GM23338 (cell line): ENCODE results near the gene EXOC4. TPM values are rescaled to one million over a fixed set of nuclear protein-coding genes. Genes with fewer than 3 reads are reported as not detected.

ENCODE experiments used
- ATAC-seq: fragments of 200-7000 bp; cut with Tn5 transposase; 3 replicates; pipeline ENCODE4 v1.9.1; 2020
- DNase-seq: peaks from one replicate; pipeline ENCODE4 v3.0.0-alpha.2; 2015; ENCODE audit warnings: low spot score
- H2AFZ ChIP-seq: fragments of 200-600 bp; sonication (generic); 2 replicates; pipeline ENCODE4 v1.8.0; 2016; ENCODE audit warnings: antibody characterized with exemption, mild to moderate bottlenecking, moderate library complexity
- H3F3A ChIP-seq: fragments of 200-600 bp; sonication (generic); replicated peaks from 2 replicates; pipeline ENCODE4 v1.8.0; 2017; ENCODE audit warnings: antibody characterized with exemption, mixed run types, low read depth
- H3K27ac ChIP-seq: fragments of 200-600 bp; sonication (generic); 2 replicates; pipeline ENCODE4 v1.6.1; 2016; ENCODE audit warnings: low read depth
- H3K27me3 ChIP-seq: fragments of 200-600 bp; sonication (generic); 2 replicates; pipeline ENCODE4 v1.8.0; 2016; ENCODE audit warnings: mild to moderate bottlenecking, mixed run types, moderate library complexity; ENCODE audit not compliant: insufficient read depth
- H3K36me3 ChIP-seq: fragments of 200-600 bp; sonication (generic); 2 replicates; pipeline ENCODE4 v1.8.0; 2016; ENCODE audit warnings: mild to moderate bottlenecking; ENCODE audit not compliant: insufficient read depth
- H3K4me1 ChIP-seq: fragments of 200-600 bp; sonication (generic); 2 replicates; pipeline ENCODE4 v1.8.0; 2016; ENCODE audit warnings: mild to moderate bottlenecking, moderate library complexity; ENCODE audit not compliant: insufficient read depth
- H3K4me2 ChIP-seq: fragments of 200-600 bp; sonication (generic); 2 replicates; pipeline ENCODE4 v1.7.1; 2017; ENCODE audit warnings: mixed run types
- H3K4me3 ChIP-seq: fragments of 200-600 bp; sonication (generic); 2 replicates; pipeline ENCODE4 v1.6.1; 2016; ENCODE audit warnings: mixed run types
- H3K79me2 ChIP-seq: fragments of 200-600 bp; sonication (generic); replicated peaks from 2 replicates; pipeline ENCODE4 v1.8.0; 2017; ENCODE audit warnings: mild to moderate bottlenecking; ENCODE audit not compliant: insufficient read depth
- H3K9me2 ChIP-seq: fragments of 200-600 bp; sonication (generic); 2 replicates; pipeline ENCODE4 v1.8.0; 2017; ENCODE audit not compliant: insufficient read depth
- H4K20me1 ChIP-seq: fragments of 200-600 bp; sonication (generic); replicated peaks from 2 replicates; pipeline ENCODE4 v1.8.0; 2017; ENCODE audit warnings: mild to moderate bottlenecking; ENCODE audit not compliant: insufficient read depth
- H3K27ac Mint-ChIP-seq: 2 replicates; pipeline ENCODE4 v1.8.0; 2020; ENCODE audit warnings: inconsistent platforms, mild to moderate bottlenecking, moderate library complexity, mixed read lengths
- H3K27me3 Mint-ChIP-seq: 3 replicates; pipeline ENCODE4 v1.8.0; 2022; ENCODE audit warnings: low read depth, mild to moderate bottlenecking, moderate library complexity, mixed read lengths, inconsistent platforms; ENCODE audit not compliant: insufficient read depth, poor library complexity
- H3K36me3 Mint-ChIP-seq: 3 replicates; pipeline ENCODE4 v1.8.0; 2021; ENCODE audit warnings: low read depth, mild to moderate bottlenecking, inconsistent platforms, moderate library complexity, mixed read lengths
- H3K4me1 Mint-ChIP-seq: 3 replicates; pipeline ENCODE4 v1.8.0; 2020; ENCODE audit warnings: mild to moderate bottlenecking, inconsistent platforms, mixed read lengths
- H3K4me3 Mint-ChIP-seq: 3 replicates; pipeline ENCODE4 v1.8.0; 2021; ENCODE audit warnings: moderate library complexity, mild to moderate bottlenecking, inconsistent platforms, mixed read lengths
- H3K9me3 Mint-ChIP-seq: 3 replicates; pipeline ENCODE4 v1.8.0; 2020; ENCODE audit warnings: moderate library complexity, mild to moderate bottlenecking, inconsistent platforms, mixed read lengths
- CREB1 ChIP-seq: fragments of 250-450 bp; sonication (Bioruptor Pico); IDR thresholded peaks from 2 replicates; pipeline ENCODE4 v1.5.0; 2020; ENCODE audit warnings: low read depth, mild to moderate bottlenecking, moderate library complexity
- ETS1 ChIP-seq: IDR thresholded peaks from 2 replicates; pipeline ENCODE4 v1.6.1; 2016; ENCODE audit warnings: antibody characterized with exemption
- EZH2 ChIP-seq: fragments of 200-600 bp; sonication (generic); IDR thresholded peaks from one replicate; pipeline ENCODE4 v1.8.0; 2017; ENCODE audit warnings: antibody characterized with exemption, mild to moderate bottlenecking, low read depth; ENCODE audit not compliant: unreplicated experiment
- NANOG ChIP-seq: IDR thresholded peaks from 2 replicates; pipeline ENCODE4 v1.6.1; 2016; ENCODE audit warnings: antibody characterized with exemption, borderline replicate concordance
- POLR2AphosphoS5 ChIP-seq: IDR thresholded peaks from 2 replicates; pipeline ENCODE4 v1.6.1; 2016; ENCODE audit warnings: antibody characterized with exemption, low read depth
- REST ChIP-seq: IDR thresholded peaks from one replicate; pipeline ENCODE4 v1.6.1; 2018; ENCODE audit warnings: antibody characterized with exemption; ENCODE audit not compliant: unreplicated experiment
- STAT1 ChIP-seq: IDR thresholded peaks from one replicate; pipeline ENCODE4 v1.6.1; 2016; ENCODE audit warnings: antibody characterized with exemption; ENCODE audit not compliant: unreplicated experiment
- ZNF331 ChIP-seq: fragments of 250-450 bp; sonication (Bioruptor Pico); IDR thresholded peaks from 2 replicates; pipeline ENCODE4 v1.5.0; 2020; ENCODE audit warnings: low read depth, mild to moderate bottlenecking, moderate library complexity
- polyA plus RNA-seq: library from polyadenylated mRNA; unstranded; fragments of >200 nt; fragmentation: Nextera tagmentation; extraction: Ambion mirVana; gene quantifications from 2 replicates; pipeline ENCODE4 v1.2.1, GENCODE V29; 2016
- total RNA-seq: library from RNA; depleted of rRNA; stranded (reverse); fragments of >200 nt; shearing (Covaris generic); gene quantifications from 2 replicates; pipeline ENCODE4 v1.2.3, GENCODE V29; 2014
- TF ChIP-seq, protein P1 (sequence below): fragments of 250-450 bp; sonication (Bioruptor Pico); IDR thresholded peaks from 2 replicates; pipeline ENCODE4 v1.5.0; 2020; ENCODE audit warnings: mild to moderate bottlenecking, moderate library complexity
- TF ChIP-seq, protein P2 (sequence below), 2 experiments: fragments of 200-600 bp in 1 of 2; sonication (generic) in 1 of 2; conservative IDR thresholded peaks; 2 replicates each; pipeline versions ENCODE4 v1.5.1 to v1.6.1; 2016 to 2017; ENCODE audit warnings: antibody characterized with exemption in 2 of 2, low read depth in 2 of 2, mild to moderate bottlenecking in 2 of 2, moderate library complexity in 1 of 2

The EXOC4 gene
- total and polyA plus RNA-seq, 2 experiments from 2014 or later = 37.5 to 52.7 TPM

GRCh38 chr7:133314084-133314483 is 61.2 kb downstream of the EXOC4 start:
- Histone ChIP-seq H3F3A (no peaks in the 10 kb centered on the region), H3K79me2 (no peaks in the 10 kb centered on the region), H3K4me3 (no peak overlapping the region), H2AFZ (no peak overlapping the region), H3K4me2 (no peak overlapping the region), H3K27me3 (no peaks in the 10 kb centered on the region), H3K27ac (no peak overlapping the region), H3K36me3 (no peaks in the 10 kb centered on the region), H3K9me2 (no peaks in the 10 kb centered on the region), H4K20me1 (no peaks in the 10 kb centered on the region), H3K4me1 (no peaks in the 10 kb centered on the region)
- H3K27me3 Mint-ChIP-seq = no peaks in the 10 kb centered on the region
- no peak overlapping the region for H3K27ac Mint-ChIP-seq
- no peak for DNase-seq
- peaks cover 5% of the 10 kb centered on the region; the same call in 2 of the 3 replicates for H3K36me3 Mint-ChIP-seq
- no peak for ATAC-seq
- H3K9me3 Mint-ChIP-seq = no peaks in the 10 kb centered on the region
- TF ChIP-seq CREB1 (no peak), ZNF331 (no peak), STAT1 (no peak), REST (no peak), POLR2AphosphoS5 (no peak), NANOG (no peak), ETS1 (no peak), EZH2 (no peak)
- TF ChIP-seq, protein P1, sequence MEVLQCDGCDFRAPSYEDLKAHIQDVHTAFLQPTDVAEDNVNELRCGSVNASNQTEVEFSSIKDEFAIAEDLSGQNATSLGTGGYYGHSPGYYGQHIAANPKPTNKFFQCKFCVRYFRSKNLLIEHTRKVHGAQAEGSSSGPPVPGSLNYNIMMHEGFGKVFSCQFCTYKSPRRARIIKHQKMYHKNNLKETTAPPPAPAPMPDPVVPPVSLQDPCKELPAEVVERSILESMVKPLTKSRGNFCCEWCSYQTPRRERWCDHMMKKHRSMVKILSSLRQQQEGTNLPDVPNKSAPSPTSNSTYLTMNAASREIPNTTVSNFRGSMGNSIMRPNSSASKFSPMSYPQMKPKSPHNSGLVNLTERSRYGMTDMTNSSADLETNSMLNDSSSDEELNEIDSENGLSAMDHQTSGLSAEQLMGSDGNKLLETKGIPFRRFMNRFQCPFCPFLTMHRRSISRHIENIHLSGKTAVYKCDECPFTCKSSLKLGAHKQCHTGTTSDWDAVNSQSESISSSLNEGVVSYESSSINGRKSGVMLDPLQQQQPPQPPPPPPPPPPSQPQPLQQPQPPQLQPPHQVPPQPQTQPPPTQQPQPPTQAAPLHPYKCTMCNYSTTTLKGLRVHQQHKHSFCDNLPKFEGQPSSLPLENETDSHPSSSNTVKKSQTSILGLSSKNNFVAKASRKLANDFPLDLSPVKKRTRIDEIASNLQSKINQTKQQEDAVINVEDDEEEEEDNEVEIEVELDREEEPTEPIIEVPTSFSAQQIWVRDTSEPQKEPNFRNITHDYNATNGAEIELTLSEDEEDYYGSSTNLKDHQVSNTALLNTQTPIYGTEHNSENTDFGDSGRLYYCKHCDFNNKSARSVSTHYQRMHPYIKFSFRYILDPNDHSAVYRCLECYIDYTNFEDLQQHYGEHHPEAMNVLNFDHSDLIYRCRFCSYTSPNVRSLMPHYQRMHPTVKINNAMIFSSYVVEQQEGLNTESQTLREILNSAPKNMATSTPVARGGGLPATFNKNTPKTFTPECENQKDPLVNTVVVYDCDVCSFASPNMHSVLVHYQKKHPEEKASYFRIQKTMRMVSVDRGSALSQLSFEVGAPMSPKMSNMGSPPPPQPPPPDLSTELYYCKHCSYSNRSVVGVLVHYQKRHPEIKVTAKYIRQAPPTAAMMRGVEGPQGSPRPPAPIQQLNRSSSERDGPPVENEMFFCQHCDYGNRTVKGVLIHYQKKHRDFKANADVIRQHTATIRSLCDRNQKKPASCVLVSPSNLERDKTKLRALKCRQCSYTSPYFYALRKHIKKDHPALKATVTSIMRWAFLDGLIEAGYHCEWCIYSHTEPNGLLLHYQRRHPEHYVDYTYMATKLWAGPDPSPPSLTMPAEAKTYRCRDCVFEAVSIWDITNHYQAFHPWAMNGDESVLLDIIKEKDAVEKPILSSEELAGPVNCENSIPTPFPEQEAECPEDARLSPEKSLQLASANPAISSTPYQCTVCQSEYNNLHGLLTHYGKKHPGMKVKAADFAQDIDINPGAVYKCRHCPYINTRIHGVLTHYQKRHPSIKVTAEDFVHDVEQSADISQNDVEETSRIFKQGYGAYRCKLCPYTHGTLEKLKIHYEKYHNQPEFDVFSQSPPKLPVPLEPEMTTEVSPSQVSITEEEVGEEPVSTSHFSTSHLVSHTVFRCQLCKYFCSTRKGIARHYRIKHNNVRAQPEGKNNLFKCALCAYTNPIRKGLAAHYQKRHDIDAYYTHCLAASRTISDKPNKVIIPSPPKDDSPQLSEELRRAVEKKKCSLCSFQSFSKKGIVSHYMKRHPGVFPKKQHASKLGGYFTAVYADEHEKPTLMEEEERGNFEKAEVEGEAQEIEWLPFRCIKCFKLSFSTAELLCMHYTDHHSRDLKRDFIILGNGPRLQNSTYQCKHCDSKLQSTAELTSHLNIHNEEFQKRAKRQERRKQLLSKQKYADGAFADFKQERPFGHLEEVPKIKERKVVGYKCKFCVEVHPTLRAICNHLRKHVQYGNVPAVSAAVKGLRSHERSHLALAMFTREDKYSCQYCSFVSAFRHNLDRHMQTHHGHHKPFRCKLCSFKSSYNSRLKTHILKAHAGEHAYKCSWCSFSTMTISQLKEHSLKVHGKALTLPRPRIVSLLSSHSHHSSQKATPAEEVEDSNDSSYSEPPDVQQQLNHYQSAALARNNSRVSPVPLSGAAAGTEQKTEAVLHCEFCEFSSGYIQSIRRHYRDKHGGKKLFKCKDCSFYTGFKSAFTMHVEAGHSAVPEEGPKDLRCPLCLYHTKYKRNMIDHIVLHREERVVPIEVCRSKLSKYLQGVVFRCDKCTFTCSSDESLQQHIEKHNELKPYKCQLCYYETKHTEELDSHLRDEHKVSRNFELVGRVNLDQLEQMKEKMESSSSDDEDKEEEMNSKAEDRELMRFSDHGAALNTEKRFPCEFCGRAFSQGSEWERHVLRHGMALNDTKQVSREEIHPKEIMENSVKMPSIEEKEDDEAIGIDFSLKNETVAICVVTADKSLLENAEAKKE (CRISPR knock-in tag) = no peak
- TF ChIP-seq, protein P2, sequence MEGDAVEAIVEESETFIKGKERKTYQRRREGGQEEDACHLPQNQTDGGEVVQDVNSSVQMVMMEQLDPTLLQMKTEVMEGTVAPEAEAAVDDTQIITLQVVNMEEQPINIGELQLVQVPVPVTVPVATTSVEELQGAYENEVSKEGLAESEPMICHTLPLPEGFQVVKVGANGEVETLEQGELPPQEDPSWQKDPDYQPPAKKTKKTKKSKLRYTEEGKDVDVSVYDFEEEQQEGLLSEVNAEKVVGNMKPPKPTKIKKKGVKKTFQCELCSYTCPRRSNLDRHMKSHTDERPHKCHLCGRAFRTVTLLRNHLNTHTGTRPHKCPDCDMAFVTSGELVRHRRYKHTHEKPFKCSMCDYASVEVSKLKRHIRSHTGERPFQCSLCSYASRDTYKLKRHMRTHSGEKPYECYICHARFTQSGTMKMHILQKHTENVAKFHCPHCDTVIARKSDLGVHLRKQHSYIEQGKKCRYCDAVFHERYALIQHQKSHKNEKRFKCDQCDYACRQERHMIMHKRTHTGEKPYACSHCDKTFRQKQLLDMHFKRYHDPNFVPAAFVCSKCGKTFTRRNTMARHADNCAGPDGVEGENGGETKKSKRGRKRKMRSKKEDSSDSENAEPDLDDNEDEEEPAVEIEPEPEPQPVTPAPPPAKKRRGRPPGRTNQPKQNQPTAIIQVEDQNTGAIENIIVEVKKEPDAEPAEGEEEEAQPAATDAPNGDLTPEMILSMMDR (conservative IDR thresholded peaks at IDR 0.05; ENCODE audit: low read depth in 2 of 2) = no peak
- no peak overlapping the region for H3K4me3 Mint-ChIP-seq
- H3K4me1 Mint-ChIP-seq = no peaks in the 10 kb centered on the region
